Left hindlimb (tissue), 1 donor: ENCODE measurements around the gene BTBD9.
A peak's percentile ranks its signal among the peaks of the same experiment; 100 is the strongest.

ENCODE experiments used
- DNase-seq: peaks from one replicate; pipeline ENCODE4 v3.0.0-alpha.2; 2018

The BTBD9 gene

DNA sequence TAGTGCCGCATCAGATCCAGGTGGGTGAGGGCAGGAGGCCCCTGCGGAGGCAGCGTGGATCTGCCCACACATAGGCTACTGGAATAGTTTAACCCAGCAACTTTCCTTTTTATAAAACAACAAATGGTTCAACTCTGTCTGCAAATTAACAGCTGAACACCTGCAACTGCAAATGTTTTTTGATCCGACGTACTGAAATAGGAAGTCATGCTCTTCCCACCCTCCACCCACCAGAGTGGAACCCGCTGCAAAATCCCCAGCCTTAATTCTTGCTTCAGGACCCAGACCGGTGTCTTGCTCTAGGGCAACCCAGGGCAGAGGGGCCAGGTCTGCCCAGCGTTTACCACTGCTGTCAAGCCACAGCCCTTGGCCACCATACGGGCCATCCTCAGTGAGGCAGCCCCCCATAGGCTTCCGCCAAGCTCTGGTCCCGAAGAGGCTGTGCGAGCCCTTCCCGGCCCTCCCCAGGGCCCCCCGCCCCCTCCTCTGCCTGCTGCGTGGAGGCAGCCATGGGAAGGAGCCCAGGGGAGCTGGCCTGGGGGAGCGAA is 485.9 kb downstream of the BTBD9 start:
- no peak for DNase-seq

- no peak for DNase-seq
Measured at GRCh38 chr6:38153076-38153797, 486.5 kb downstream of the BTBD9 start.

DNA sequence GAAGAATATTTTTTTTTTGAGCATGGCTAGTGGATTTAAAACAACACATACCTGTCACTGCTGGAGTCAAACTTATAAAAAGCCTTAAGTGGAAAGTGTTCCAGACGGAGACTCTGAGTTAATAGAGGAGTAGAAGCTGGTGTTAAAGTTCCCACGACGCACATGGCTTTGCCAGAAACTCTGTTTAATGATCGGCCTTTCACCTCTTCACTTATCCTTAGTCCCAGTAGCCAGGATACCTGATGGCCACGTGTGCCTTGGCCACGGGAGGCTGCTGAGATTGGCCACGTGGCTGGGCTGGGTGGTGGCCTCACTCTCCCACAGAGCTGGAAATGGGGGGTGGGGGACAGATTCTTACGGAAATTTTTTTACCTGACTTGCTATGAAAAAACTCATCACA is 487.1 kb downstream of the BTBD9 start:
- no peak for DNase-seq

DNA sequence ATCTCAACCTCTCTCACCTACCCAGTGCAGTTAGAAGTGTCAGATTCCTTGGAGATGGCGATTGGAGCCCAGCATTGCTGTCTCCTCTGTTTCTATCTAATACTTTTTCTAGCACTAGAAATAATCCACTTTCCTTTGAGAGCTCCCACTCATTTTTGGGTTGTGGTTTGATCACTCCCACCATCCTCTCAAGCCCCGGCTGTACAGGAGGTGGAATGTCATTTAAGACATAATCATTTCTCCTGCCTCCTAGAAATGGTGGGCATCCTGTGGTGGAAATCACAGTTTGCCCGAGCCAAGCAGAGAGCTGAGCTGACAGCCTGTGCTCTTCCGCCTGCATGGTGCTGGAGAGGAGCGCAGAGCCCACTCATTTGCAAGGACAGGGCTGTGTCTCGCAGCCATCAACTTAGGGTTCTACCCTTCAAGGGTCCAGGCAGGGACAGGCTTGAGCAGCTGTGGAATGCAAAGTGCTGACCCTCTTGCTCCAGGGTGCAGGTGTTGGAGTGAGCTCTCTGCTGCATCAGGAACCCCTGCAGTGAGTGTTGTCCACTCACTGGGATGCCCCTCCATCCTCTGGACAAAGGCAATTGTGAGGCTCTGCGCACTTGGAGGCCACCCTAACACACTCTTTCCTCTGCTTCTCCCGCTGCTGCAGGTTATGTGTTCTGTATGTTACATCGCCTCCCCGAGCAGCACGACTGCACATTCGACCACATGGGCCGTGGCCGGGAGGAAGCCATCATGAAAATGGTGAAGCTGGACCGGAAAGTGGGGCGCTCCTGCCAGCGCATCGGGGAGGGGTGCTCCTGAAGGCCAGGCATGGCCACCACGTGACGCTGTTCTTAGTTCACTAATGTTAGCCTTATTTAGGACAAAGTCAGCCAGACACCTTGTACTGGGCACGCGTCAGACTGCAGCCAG is 487.9 kb downstream of the BTBD9 start:
- DNase-seq, result peak; percentile 16

DNA sequence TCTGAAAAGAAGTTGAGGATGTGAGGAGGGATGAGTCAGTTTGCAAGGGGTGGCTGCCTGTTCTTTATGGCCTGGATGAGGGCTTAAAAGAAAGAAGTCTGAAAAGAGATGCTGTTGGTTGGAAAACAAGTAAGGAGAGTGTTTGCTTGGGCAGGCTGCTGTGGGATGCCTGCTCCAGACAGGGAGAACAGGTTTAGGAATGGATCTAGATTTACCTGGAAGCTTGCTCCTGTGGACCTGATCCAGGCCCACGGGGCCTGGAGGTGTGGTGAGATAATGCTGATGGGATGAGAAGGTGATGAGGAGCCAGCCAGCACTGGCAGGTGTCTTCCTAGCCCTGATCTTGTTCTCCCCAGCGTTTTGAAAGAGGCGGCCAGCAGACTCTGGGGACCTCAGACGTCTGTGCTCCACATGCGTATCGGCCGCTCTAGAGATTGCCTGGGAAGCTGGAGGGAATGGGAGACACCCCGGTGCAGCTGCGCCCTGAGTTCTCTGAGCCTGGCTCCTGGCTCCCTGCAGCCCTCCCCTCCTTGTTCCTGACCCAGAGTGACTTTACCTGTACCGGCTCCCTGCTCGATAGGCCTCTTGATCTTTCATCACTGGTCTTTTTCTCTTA is 488.9 kb downstream of the BTBD9 start:
- peak; percentile 13 for DNase-seq

- no peak for DNase-seq
Measured at GRCh38 chr6:38150021-38150420, 489.7 kb downstream of the BTBD9 start.

GRCh38 chr6:38149531-38149930 is 490.2 kb downstream of the BTBD9 start:
- no peak for DNase-seq

DNA sequence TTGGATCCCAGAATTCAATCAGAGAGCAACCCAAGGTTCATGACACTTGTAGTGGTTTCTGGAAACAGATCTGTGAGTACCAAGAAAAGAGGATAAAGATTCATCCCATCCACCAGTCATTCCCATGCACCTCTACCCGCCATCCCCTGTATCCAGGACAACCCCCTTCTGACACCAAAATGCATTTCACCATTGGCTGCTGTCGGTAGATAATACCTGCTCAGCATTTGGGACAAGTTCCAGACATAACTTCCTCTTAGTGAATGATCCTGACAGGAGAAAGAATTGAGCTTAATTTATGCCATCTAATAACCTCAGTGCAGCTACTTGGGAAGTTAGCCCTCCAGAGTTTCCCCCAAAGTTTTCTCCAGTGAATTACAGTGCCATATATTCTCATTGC is 491.1 kb downstream of the BTBD9 start:
- DNase-seq, result no peak

GRCh38 chr6:38146734-38147027 is 493.0 kb downstream of the BTBD9 start:
- DNase-seq, result no peak

DNA sequence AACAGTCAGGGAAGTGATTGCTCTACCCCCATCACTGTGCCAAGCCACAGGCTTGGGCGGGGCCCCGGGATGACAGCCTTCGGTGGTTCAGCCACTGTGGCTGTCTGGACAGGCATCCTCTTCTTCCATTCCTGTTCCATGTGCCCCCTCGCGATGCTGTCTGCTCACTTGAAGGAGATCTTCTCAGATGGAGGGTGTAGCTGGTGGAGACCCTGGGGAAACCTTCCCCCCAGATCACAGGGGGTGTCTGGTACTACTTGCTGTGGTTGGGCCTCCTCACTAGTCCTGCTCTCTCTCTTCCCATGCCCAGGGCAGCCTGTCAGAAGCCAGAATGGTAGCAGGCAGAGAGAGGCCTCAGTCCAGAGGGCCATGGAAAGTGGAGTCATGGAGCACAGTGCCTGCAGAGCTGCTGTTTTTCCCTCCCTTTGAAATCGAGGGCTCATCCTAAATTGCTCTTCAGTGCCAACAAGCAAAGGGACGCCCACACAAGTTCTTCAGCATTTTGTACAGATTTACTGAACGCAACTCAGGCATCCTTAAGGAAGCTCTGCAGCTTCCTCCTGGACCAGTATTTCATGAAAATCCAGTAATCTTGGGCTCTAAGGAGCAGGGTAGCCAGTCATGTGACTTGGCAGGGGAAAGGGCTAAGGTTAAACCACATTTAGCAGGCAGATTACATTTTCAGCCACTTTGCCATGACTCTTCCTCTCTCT is 493.6 kb downstream of the BTBD9 start:
- DNase-seq, result no peak

DNA sequence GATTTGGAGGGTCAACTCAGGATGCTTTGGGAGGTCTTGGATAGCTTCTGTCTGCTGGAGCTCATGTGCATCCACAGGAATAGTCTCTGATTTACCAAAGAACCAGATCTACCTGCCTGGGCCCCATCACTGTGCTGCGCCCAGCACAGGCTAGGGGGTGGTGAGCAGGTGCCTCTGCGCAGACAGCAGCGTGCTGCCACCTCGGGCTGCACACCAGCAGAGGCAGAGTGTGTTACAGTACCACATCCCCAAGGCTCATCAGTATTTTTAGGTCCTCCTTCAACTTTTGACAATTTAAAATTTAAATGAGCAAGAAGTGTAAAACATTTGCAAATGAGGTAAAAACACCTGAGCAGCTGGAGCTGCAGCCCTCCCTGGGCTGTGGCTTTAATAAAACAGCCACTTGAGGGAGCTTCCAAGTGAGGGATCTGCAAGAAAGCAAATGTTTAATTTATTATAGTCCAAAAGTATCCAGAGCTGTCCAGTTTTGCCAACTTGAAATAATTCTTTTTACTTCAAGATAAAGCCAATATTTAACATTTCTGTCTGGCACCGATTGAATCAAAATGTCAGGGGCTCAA is 495.3 kb downstream of the BTBD9 start:
- DNase-seq, result no peak

- no peak for DNase-seq
Measured at GRCh38 chr6:38143191-38144150, 496.3 kb downstream of the BTBD9 start.

DNA sequence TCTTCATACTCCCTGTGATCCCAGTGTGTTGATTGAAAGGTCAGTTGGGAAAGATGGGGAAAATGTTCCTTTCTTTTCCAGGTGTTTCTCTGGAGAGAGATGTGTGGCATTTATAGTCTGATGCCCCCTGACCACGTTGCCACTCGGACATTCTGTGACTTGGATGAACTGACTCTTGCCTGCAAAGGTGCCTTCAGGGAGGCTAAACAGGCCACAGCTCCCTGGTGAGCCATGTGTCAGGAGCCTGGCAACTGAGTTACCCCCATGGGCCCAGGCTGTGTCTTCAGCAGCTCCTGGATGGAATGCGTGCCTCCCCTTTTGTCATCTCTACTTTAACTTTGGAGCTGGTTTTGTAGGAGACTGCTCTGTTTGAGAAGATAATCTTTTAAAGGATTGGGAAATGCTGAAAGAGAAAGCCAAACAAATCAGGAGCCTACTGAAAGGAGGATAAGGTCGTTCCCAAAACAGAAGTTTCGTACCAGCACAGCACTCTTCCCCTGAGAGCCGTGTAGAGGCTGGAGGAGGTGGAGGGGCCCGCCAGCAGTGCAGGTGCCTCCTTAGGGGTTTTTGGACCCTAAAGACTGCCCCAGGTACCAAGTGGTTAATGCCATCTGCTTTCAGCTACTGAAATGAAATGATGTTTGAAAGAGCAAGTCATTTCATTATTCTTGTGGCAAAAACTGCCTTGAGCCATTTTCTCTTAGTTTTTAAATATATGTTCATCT is 497.4 kb downstream of the BTBD9 start:
- DNase-seq, result no peak

DNA sequence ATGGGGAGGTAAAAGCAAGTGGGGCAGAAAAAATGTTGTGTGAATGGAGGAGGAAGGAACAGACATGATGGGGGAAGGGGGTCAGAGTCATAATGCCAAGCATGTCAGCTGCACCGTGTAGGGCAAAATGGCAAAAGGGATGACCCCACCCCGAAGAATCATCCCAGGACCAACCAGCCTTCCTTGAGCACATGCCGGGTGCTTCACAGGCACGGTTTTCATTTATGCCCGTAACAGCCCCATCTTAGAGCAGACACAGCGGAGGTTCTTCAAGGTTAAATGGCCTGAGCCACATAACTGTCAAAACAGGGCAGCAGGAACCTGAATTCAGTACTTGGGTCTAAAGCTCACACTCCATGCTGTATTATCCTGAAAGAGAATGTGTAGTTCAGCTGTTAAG is 498.0 kb downstream of the BTBD9 start:
- DNase-seq, result no peak

DNA sequence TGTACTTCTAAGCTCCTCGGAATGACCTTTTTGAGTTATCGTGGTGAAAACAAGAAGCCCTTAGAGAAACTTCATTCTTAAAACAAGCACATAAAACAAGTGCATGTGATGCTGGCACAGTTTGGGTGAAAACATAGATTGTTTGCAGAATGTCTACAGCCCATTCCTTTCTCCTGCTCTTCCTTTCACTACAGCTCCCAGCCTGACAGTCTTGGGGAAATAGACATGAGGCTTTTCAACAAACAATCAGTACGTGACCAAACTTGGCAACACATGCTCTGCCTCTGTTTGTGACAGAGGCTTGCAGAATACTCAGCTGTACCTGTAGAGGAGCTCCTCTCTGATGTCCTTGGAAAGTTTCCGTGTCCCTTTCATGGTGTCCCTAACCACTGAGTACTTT is 498.6 kb downstream of the BTBD9 start:
- DNase-seq, result no peak

GRCh38 chr6:38138374-38138773 is 501.4 kb downstream of the BTBD9 start:
- DNase-seq, result no peak

GRCh38 chr6:38137608-38138265 is 502.0 kb downstream of the BTBD9 start:
- no peak for DNase-seq

- DNase-seq, result no peak
Measured at GRCh38 chr6:38136547-38136946, 503.2 kb downstream of the BTBD9 start.

- no peak for DNase-seq
Measured at GRCh38 chr6:38134704-38135088, 505.0 kb downstream of the BTBD9 start.
